Upper lobe of right lung (tissue), 1 donor: Measurements from ENCODE around the gene SH3D21. TPM values are rescaled to one million over a fixed set of nuclear protein-coding genes. Genes with fewer than 3 reads are reported as not detected.

ENCODE experiments used
- ATAC-seq: fragments of 200-7000 bp; cut with Tn5 transposase; one replicate; pipeline ENCODE4 v1.9.1; 2020; ENCODE audit warnings: mild to moderate bottlenecking, moderate library complexity
- DNase-seq: peaks from one replicate; pipeline ENCODE4 v3.0.0-alpha.2; 2020
- H3K27ac ChIP-seq: fragments of 200-600 bp; one replicate; pipeline ENCODE4 v1.8.0; 2022
- H3K27me3 ChIP-seq: fragments of 200-600 bp; one replicate; pipeline ENCODE4 v1.8.0; 2022; ENCODE audit warnings: mild to moderate bottlenecking
- H3K36me3 ChIP-seq: fragments of 200-600 bp; one replicate; pipeline ENCODE4 v1.8.0; 2022
- H3K4me1 ChIP-seq: fragments of 200-600 bp; one replicate; pipeline ENCODE4 v1.8.0; 2022
- H3K4me3 ChIP-seq: fragments of 200-600 bp; one replicate; pipeline ENCODE4 v1.8.0; 2022; ENCODE audit warnings: mild to moderate bottlenecking
- H3K9me3 ChIP-seq: fragments of 200-600 bp; one replicate; pipeline ENCODE4 v1.8.0; 2022
- intact Hi-C: fragments of 100-400 bp; cut with DNase I; formaldehyde crosslinking; loops from one replicate; pipeline ENCODE4 v1.11.0; 2022
- total RNA-seq: library from RNA; stranded (reverse); fragmentation: NEBNext Ultra II Directional; extraction: Animal tissue kit (Norgen Biotek cat#: 25700); gene quantifications from one replicate; pipeline ENCODE4 v1.2.1, GENCODE V29; 2021
- TF ChIP-seq, protein P1 (sequence below): fragments of 200-600 bp; IDR thresholded peaks from one replicate; pipeline ENCODE4 v1.8.0; 2022; ENCODE audit warnings: antibody characterized with exemption
- donor health status: DM: no; HTN: yes; CAD: no; lungs with severe emphysema.

Gene SH3D21
- total RNA-seq, 1 donor from 2014 or later, result 10.2 TPM

DNA sequence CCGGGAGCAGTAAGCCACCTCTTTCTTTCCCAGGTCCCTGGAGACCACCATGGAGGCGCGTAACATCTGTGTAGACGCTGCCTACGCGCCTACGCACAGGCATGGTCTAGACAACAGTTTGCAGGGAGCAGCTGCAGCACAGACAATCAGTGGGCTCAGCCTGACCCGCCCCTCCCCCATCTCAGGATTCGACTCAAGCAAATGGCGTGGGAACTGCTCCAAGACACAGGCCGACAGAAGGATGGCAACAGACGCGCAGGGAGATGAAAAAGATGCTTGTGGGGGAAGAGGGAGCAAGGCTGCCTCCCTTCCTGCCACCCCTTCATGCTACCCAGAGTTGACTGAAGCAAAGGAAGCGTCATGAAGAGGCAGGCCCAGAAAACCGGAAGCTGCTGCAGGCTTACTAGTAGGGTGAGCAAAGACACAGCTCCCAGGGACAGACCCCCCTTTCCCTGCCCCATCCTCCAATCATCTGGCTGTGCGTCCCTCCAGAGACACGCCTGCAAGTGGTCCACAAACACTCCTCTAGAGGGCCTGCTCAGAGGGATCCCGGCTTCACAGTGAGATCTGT, 60.0 kb downstream of the SH3D21 start:
- peak overlapping the region; percentile 76 for H3K27ac ChIP-seq
- DNase-seq (no peak), ATAC-seq (peak; percentile 62)
- H3K27me3 ChIP-seq, result no peaks in the 10 kb centered on the region
- no peak overlapping the region for H3K4me3 ChIP-seq
- no peaks in the 10 kb centered on the region for H3K9me3 ChIP-seq
- peaks cover 22% of the 10 kb centered on the region for H3K36me3 ChIP-seq
- H3K4me1 ChIP-seq, result peaks cover 44% of the 10 kb centered on the region
- intact Hi-C loops, result no loop called here
- TF ChIP-seq, protein P1, sequence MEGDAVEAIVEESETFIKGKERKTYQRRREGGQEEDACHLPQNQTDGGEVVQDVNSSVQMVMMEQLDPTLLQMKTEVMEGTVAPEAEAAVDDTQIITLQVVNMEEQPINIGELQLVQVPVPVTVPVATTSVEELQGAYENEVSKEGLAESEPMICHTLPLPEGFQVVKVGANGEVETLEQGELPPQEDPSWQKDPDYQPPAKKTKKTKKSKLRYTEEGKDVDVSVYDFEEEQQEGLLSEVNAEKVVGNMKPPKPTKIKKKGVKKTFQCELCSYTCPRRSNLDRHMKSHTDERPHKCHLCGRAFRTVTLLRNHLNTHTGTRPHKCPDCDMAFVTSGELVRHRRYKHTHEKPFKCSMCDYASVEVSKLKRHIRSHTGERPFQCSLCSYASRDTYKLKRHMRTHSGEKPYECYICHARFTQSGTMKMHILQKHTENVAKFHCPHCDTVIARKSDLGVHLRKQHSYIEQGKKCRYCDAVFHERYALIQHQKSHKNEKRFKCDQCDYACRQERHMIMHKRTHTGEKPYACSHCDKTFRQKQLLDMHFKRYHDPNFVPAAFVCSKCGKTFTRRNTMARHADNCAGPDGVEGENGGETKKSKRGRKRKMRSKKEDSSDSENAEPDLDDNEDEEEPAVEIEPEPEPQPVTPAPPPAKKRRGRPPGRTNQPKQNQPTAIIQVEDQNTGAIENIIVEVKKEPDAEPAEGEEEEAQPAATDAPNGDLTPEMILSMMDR, result no peak

DNA sequence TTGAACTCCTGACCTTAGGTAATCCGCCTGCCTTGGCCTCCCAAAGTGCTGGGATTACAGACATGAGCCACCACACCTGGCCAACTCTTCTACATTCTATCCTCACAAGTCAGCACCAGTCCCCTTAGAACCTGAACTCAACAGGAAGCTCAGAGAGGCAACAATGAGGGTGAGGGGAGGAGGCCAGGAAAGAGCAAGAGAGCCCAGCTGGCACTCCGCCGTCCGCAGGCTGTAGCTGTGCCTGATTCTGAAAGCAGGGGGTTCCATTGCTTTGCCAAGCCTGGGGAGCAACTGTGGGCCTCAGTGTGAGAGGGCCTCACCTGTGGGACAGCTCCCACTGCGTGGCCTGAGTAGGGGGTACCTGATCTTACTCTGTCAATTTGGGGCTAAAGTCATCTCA, 60.9 kb downstream of the SH3D21 start:
- H3K27ac ChIP-seq, result peak overlapping the region; percentile 76
- TF ChIP-seq, protein P1, result no peak
- intact Hi-C loops, result no loop called here

DNA sequence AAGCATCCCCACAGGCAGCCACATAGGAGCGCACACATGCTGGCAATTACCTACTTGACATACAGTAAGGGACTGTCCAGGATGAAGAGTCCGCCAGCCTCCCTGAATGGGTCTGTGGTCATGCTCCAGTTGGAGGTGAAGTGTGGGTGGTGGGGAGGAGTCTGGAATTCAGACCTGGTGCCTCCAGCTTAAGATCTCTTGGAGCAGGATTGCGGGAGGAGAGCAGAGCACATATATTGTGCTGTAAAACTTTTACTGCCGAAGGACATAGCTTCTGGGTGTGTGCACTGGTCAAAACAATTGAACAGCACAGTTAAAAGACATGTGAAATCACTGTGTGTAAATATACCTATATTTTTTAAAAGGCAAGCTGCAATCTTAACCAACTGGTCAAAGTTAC, 61.6 kb downstream of the SH3D21 start:
- Histone ChIP-seq H3K4me3 (no peak overlapping the region), H3K27me3 (no peaks in the 10 kb centered on the region), H3K36me3 (peaks cover 6% of the 10 kb centered on the region), H3K9me3 (no peaks in the 10 kb centered on the region), H3K27ac (no peak overlapping the region), H3K4me1 (peaks cover 57% of the 10 kb centered on the region)
- TF ChIP-seq, protein P1, result no peak
- DNase-seq (no peak), ATAC-seq (no peak)
- intact Hi-C loops, result no loop called here

More for the DNA sequence above, 60.9 kb downstream of the SH3D21 start:
- H3K27me3 ChIP-seq, result no peaks in the 10 kb centered on the region
- H3K4me1 ChIP-seq, result peaks cover 53% of the 10 kb centered on the region
- no peak for ATAC-seq
- H3K9me3 ChIP-seq, result no peaks in the 10 kb centered on the region
- H3K36me3 ChIP-seq, result peaks cover 13% of the 10 kb centered on the region
- no peak overlapping the region for H3K4me3 ChIP-seq
- no peak for DNase-seq

DNA sequence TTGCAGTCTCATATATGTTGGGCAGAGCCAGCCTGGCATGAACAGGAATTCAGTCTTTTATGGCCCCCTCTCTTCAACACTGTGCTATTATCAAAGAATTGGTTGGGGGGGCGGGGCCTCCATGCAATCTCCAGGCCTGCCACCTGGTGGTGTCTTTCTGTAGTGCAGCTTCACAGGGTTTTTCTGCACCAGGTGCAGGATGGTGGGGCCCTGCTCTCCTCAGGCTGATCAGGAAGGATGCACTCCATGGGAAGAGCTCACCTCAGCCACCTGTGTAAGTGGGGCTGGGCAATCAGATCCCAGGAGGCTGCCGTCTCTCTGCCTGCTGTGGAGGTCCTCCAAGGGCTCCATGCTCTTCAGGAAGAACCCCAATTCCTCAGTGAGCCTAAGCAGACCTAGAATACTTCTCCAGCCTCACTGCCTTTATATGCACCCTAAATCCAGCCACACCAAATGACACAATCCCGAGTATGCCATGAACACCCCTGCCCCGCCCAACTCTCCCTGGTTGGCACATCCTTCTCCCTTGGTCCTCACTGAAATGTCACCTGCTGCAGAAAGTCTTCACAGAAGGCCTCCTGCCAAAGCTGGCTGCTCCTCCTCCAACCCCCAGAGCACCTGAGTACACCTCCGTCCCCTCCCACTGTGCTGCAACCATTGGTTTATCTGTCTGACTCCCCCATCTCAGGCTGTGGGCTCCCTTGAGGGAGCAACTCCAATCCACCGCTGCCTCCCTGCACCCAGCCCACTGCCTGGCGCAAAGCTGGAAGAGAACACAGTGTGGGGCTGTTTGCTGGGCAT, 63.1 kb downstream of the SH3D21 start:
- Histone ChIP-seq H3K9me3 (no peaks in the 10 kb centered on the region), H3K4me1 (peaks cover 72% of the 10 kb centered on the region), H3K36me3 (no peaks in the 10 kb centered on the region), H3K4me3 (no peak overlapping the region), H3K27ac (no peak overlapping the region), H3K27me3 (no peaks in the 10 kb centered on the region)
- ATAC-seq, result peak; percentile 74
- DNase-seq, result peak; percentile 80
- intact Hi-C loops, result no loop called here
- TF ChIP-seq, protein P1, result peak; percentile 93

Other genes starting within 250 kb of the SH3D21 start
- gene TEKT2, start 222.3 kb upstream of the SH3D21 start, total RNA-seq, result 0.35 TPM
- 26.9 TPM for gene ADPRS, start 217.5 kb upstream of the SH3D21 start, total RNA-seq
- 16.2 TPM for gene COL8A2, start 181.1 kb upstream of the SH3D21 start, total RNA-seq
- 63.1 TPM for gene TRAPPC3, start 156.9 kb upstream of the SH3D21 start, total RNA-seq
- gene MAP7D1, start 150.2 kb upstream of the SH3D21 start, total RNA-seq, result 114 TPM
- gene THRAP3, start 81.9 kb upstream of the SH3D21 start, total RNA-seq, result 88.6 TPM
- 27.2 TPM for gene EVA1B, start 17.3 kb downstream of the SH3D21 start, total RNA-seq
- gene STK40, start 79.6 kb downstream of the SH3D21 start, total RNA-seq, result 78.9 TPM
- gene LSM10, start 91.5 kb downstream of the SH3D21 start, total RNA-seq, result 39.4 TPM
- gene OSCP1, start 144.1 kb downstream of the SH3D21 start, total RNA-seq, result 8.2 TPM
- gene MRPS15, start 158.0 kb downstream of the SH3D21 start, total RNA-seq, result 65.0 TPM
- gene CSF3R, start 176.5 kb downstream of the SH3D21 start, total RNA-seq, result 202 TPM